Adrenal gland (tissue), 5 donors: Measurements from ENCODE around the gene RGS12.

Source experiments
- CTCF ChIP-seq, 6 experiments: fragments of 450-650 bp in 4 of 6; fragments of 200-600 bp in 2 of 6; sonication (generic) in 1 of 6; IDR thresholded peaks; 1 replicate in 5 of 6; 2 replicates in 1 of 6; pipeline versions ENCODE4 v1.5.1 to v1.8.0; 2016 to 2021; ENCODE audit warnings: antibody characterized with exemption in 6 of 6, mild to moderate bottlenecking in 2 of 6, moderate library complexity in 1 of 6
- POLR2A ChIP-seq, 2 donors: fragments of 450-650 bp; IDR thresholded peaks; one replicate each; pipeline ENCODE4 v1.6.1; 2017; ENCODE audit warnings: antibody characterized with exemption in 2 of 2, mild to moderate bottlenecking in 2 of 2, moderate library complexity in 1 of 2
- donor health status: DM: no; HTN: no; CAD: no.

GRCh38 chr4:3311095-3311372 lies 18.2 kb downstream of the RGS12 start:
- TF ChIP-seq CTCF (IDR thresholded peaks at IDR 0.05) (no peak), POLR2A (IDR thresholded peaks at IDR 0.05) (no peak)
